ENCODE results near the gene SAMD8.

DNA sequence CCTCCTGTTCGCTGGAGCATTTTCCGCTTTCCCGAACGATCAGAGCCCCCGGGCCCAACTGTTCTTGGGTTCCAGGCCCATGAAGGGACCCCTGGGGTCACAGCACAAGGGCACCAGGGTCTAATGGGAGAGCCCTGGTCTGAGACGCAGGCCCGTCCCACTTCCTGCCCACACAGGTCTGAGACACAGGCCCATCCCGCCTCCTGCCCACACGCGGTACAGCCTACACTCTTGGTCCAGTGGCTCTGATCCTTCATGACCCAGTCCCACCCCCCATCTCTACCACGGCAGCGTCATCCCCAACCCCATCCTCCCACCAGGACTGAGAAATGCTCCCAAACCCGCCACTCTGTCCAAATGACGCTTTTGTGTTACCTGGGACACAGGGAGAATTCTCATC is 38.7 kb upstream of the SAMD8 start:
- TF ChIP-seq, protein P1, sequence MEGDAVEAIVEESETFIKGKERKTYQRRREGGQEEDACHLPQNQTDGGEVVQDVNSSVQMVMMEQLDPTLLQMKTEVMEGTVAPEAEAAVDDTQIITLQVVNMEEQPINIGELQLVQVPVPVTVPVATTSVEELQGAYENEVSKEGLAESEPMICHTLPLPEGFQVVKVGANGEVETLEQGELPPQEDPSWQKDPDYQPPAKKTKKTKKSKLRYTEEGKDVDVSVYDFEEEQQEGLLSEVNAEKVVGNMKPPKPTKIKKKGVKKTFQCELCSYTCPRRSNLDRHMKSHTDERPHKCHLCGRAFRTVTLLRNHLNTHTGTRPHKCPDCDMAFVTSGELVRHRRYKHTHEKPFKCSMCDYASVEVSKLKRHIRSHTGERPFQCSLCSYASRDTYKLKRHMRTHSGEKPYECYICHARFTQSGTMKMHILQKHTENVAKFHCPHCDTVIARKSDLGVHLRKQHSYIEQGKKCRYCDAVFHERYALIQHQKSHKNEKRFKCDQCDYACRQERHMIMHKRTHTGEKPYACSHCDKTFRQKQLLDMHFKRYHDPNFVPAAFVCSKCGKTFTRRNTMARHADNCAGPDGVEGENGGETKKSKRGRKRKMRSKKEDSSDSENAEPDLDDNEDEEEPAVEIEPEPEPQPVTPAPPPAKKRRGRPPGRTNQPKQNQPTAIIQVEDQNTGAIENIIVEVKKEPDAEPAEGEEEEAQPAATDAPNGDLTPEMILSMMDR (IDR thresholded peaks at IDR 0.05; ENCODE audit: control extremely low read depth in 1 of 3, insufficient read depth in 1 of 3, low read depth in 1 of 3, low read length in 3 of 3) = no peak
- TF ChIP-seq HDAC2 (IDR thresholded peaks at IDR 0.05; ENCODE audit: borderline replicate concordance in 1 of 2, low read depth in 2 of 2, low read length in 2 of 2) = no peak

All from H1 (cell line).